ENCODE results near the gene PTPRN2. TPM values are rescaled to one million over a fixed set of nuclear protein-coding genes. Genes with fewer than 3 reads are reported as not detected.

The PTPRN2 gene
- total and polyA plus RNA-seq, 2 of the 13 experiments (the other 11 are each of a cell fraction or from before 2014, with no cell fraction given): 2.5 to 24.2 TPM

DNA sequence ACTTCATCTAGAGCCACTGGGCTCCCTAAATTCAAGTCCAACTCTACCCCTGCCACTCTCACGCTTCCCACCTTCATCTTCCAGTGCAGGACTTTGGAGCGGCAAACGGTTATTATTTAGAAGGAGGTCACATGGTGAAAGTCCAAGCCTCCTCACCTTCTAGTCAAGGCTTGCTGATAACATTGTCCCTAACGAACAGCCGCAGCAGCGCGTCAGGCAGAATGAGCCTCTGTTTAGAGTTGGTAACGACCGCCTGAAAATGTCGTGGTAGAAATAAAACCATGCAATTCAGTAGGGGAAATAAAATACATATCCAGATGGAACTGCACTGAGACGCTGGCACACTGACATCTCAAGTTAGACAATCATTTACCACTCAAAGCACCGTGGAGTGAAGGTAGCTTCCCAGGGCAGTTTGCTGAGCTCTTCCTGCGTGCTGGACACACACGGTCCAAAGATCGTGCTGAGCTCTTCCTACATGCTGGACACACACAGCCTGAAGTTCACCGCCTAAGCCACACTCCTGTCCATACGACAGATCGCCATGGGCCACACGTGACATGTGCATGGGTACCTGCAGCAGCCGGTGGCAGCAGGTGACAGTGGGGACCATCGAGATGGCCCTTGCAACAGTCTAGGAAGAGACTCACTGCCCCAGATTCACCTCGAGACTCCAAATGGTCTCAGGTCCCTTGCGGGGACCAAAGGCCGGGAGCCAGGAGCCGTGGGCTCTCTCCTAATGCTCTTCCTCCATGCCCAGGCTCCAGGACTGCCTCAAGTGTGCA, 323.5 kb downstream of the PTPRN2 start (continued):
- TF ChIP-seq, protein P1, sequence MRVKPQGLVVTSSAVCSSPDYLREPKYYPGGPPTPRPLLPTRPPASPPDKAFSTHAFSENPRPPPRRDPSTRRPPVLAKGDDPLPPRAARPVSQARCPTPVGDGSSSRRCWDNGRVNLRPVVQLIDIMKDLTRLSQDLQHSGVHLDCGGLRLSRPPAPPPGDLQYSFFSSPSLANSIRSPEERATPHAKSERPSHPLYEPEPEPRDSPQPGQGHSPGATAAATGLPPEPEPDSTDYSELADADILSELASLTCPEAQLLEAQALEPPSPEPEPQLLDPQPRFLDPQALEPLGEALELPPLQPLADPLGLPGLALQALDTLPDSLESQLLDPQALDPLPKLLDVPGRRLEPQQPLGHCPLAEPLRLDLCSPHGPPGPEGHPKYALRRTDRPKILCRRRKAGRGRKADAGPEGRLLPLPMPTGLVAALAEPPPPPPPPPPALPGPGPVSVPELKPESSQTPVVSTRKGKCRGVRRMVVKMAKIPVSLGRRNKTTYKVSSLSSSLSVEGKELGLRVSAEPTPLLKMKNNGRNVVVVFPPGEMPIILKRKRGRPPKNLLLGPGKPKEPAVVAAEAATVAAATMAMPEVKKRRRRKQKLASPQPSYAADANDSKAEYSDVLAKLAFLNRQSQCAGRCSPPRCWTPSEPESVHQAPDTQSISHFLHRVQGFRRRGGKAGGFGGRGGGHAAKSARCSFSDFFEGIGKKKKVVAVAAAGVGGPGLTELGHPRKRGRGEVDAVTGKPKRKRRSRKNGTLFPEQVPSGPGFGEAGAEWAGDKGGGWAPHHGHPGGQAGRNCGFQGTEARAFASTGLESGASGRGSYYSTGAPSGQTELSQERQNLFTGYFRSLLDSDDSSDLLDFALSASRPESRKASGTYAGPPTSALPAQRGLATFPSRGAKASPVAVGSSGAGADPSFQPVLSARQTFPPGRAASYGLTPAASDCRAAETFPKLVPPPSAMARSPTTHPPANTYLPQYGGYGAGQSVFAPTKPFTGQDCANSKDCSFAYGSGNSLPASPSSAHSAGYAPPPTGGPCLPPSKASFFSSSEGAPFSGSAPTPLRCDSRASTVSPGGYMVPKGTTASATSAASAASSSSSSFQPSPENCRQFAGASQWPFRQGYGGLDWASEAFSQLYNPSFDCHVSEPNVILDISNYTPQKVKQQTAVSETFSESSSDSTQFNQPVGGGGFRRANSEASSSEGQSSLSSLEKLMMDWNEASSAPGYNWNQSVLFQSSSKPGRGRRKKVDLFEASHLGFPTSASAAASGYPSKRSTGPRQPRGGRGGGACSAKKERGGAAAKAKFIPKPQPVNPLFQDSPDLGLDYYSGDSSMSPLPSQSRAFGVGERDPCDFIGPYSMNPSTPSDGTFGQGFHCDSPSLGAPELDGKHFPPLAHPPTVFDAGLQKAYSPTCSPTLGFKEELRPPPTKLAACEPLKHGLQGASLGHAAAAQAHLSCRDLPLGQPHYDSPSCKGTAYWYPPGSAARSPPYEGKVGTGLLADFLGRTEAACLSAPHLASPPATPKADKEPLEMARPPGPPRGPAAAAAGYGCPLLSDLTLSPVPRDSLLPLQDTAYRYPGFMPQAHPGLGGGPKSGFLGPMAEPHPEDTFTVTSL (CRISPR knock-in tag; IDR thresholded peaks at IDR 0.05; ENCODE audit: borderline replicate concordance): peak; percentile 66
- TF ChIP-seq, protein P2, sequence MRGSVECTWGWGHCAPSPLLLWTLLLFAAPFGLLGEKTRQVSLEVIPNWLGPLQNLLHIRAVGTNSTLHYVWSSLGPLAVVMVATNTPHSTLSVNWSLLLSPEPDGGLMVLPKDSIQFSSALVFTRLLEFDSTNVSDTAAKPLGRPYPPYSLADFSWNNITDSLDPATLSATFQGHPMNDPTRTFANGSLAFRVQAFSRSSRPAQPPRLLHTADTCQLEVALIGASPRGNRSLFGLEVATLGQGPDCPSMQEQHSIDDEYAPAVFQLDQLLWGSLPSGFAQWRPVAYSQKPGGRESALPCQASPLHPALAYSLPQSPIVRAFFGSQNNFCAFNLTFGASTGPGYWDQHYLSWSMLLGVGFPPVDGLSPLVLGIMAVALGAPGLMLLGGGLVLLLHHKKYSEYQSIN (CRISPR knock-in tag; IDR thresholded peaks at IDR 0.05; ENCODE audit: borderline replicate concordance): 0 out of 2 replicates have a peak, but pooled peaks have one; percentile 52
- TF ChIP-seq KLF16 (CRISPR knock-in tag; IDR thresholded peaks at IDR 0.05) (no peak), ELF4 (CRISPR knock-in tag; IDR thresholded peaks at IDR 0.05; ENCODE audit: borderline replicate concordance) (no peak), HNRNPUL1 (IDR thresholded peaks at IDR 0.05; ENCODE audit: low read depth, low read length) (no peak), GLI4 (CRISPR knock-in tag; IDR thresholded peaks at IDR 0.05; ENCODE audit: borderline replicate concordance) (peak; percentile 54; the same call in 1 of the 2 replicates), FOXK1 (CRISPR knock-in tag; IDR thresholded peaks at IDR 0.05; ENCODE audit: borderline replicate concordance, low read depth) (peak; percentile 39; the same call in 1 of the 2 replicates), PTBP1 (IDR thresholded peaks at IDR 0.05; ENCODE audit: low read depth, low read length, poor library complexity, severe bottlenecking) (no peak), ZNF674 (CRISPR knock-in tag; IDR thresholded peaks at IDR 0.05; ENCODE audit: low read depth) (no peak), CBX5 (CRISPR knock-in tag; IDR thresholded peaks at IDR 0.05; ENCODE audit: borderline replicate concordance) (peak; percentile 57; the same call in 1 of the 2 replicates), ZNF772 (CRISPR knock-in tag; IDR thresholded peaks at IDR 0.05) (peak; percentile 66), PBX2 (CRISPR knock-in tag; IDR thresholded peaks at IDR 0.05) (no peak), BRD4 (CRISPR knock-in tag; IDR thresholded peaks at IDR 0.05) (no peak), MYNN (CRISPR knock-in tag; IDR thresholded peaks at IDR 0.05; ENCODE audit: low read depth) (no peak), ZNF792 (CRISPR knock-in tag; IDR thresholded peaks at IDR 0.05) (no peak), ZNF143 (CRISPR knock-in tag; IDR thresholded peaks at IDR 0.05) (no peak), ZNF235 (CRISPR knock-in tag; IDR thresholded peaks at IDR 0.05; ENCODE audit: borderline replicate concordance) (no peak; the same call in 1 of the 2 replicates)
- TF ChIP-seq, protein P3, sequence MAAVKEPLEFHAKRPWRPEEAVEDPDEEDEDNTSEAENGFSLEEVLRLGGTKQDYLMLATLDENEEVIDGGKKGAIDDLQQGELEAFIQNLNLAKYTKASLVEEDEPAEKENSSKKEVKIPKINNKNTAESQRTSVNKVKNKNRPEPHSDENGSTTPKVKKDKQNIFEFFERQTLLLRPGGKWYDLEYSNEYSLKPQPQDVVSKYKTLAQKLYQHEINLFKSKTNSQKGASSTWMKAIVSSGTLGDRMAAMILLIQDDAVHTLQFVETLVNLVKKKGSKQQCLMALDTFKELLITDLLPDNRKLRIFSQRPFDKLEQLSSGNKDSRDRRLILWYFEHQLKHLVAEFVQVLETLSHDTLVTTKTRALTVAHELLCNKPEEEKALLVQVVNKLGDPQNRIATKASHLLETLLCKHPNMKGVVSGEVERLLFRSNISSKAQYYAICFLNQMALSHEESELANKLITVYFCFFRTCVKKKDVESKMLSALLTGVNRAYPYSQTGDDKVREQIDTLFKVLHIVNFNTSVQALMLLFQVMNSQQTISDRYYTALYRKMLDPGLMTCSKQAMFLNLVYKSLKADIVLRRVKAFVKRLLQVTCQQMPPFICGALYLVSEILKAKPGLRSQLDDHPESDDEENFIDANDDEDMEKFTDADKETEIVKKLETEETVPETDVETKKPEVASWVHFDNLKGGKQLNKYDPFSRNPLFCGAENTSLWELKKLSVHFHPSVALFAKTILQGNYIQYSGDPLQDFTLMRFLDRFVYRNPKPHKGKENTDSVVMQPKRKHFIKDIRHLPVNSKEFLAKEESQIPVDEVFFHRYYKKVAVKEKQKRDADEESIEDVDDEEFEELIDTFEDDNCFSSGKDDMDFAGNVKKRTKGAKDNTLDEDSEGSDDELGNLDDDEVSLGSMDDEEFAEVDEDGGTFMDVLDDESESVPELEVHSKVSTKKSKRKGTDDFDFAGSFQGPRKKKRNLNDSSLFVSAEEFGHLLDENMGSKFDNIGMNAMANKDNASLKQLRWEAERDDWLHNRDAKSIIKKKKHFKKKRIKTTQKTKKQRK (IDR thresholded peaks at IDR 0.05; ENCODE audit: low read length): no peak
